Caco-2 (cell line): ENCODE measurements around the gene CCNJL. TPM values are rescaled to one million over a fixed set of nuclear protein-coding genes. Genes with fewer than 3 reads are reported as not detected.

Experiments
- BruUV-seq: library from RNA; stranded (reverse); fragments of 400-500 nt; replicated peaks from 2 replicates; lab custom pipeline; 2021; lab: Mats Ljungman, UMichigan
- CTCF ChIA-PET: fragments of 300-600 bp; sonication (Branson Sonifier 250); formaldehyde crosslinking; loops from one replicate; lab custom pipeline; 2022; ENCODE audit warnings: antibody characterized with exemption; lab: Charles Lee
- POLR2A ChIA-PET: fragments of 300-600 bp; sonication (Branson Sonifier 250); formaldehyde crosslinking; loops from one replicate; lab custom pipeline; 2022; ENCODE audit warnings: antibody characterized with exemption; lab: Charles Lee
- DNase-seq, 2 experiments: peaks; one replicate each; pipeline versions ENCODE4 v3.0.0 to v3.0.0-alpha.2; 2020 to 2022
- H3K27me3 ChIP-seq: replicated peaks from 2 replicates; pipeline ENCODE4 v1.6.0; 2011; ENCODE audit warnings: low read length; ENCODE audit not compliant: control insufficient read depth, insufficient read depth
- H3K36me3 ChIP-seq: 2 replicates; pipeline ENCODE4 v1.5.1; 2011; ENCODE audit warnings: low read length; ENCODE audit not compliant: control insufficient read depth, insufficient read depth
- H3K4me1 ChIP-seq: fragments of 250-450 bp; sonication (Bioruptor Pico); 2 replicates; pipeline ENCODE4 v1.5.1; 2020; ENCODE audit warnings: mild to moderate bottlenecking
- H3K4me3 ChIP-seq: 2 replicates; pipeline ENCODE4 v1.5.1; 2011; ENCODE audit warnings: low read depth, mild to moderate bottlenecking, control low read depth, low read length
- H3K9me3 ChIP-seq: fragments of 250-450 bp; sonication (Bioruptor Pico); 2 replicates; pipeline ENCODE4 v1.5.1; 2020; ENCODE audit warnings: mild to moderate bottlenecking, moderate library complexity
- H3K27ac Mint-ChIP-seq: one replicate; pipeline ENCODE4 v1.8.0; 2022; ENCODE audit warnings: mixed read lengths; ENCODE audit not compliant: unreplicated experiment
- H3K27me3 Mint-ChIP-seq: one replicate; pipeline ENCODE4 v1.8.0; 2022; ENCODE audit warnings: mixed read lengths; ENCODE audit not compliant: insufficient read depth, unreplicated experiment
- H3K36me3 Mint-ChIP-seq: one replicate; pipeline ENCODE4 v1.8.0; 2022; ENCODE audit warnings: mild to moderate bottlenecking, mixed read lengths; ENCODE audit not compliant: insufficient read depth, unreplicated experiment
- H3K4me1 Mint-ChIP-seq: one replicate; pipeline ENCODE4 v1.8.0; 2022; ENCODE audit warnings: low read depth, mixed read lengths; ENCODE audit not compliant: unreplicated experiment
- H3K4me3 Mint-ChIP-seq: one replicate; pipeline ENCODE4 v1.8.0; 2022; ENCODE audit warnings: mild to moderate bottlenecking, moderate library complexity, mixed read lengths; ENCODE audit not compliant: unreplicated experiment
- H3K9me3 Mint-ChIP-seq: one replicate; pipeline ENCODE4 v1.8.0; 2022; ENCODE audit warnings: mixed read lengths; ENCODE audit not compliant: unreplicated experiment
- intact Hi-C: fragments of 100-400 bp; cut with micrococcal nuclease; formaldehyde crosslinking; loops from one replicate; pipeline ENCODE4 v1.10.0; 2022; ENCODE audit not compliant: unreplicated experiment
- total RNA-seq: library from RNA; stranded (reverse); gene quantifications from 2 replicates; pipeline ENCODE4 v1.2.3, GENCODE V29; 2022
- TF ChIP-seq, protein P1 (sequence below), 2 experiments: fragments of 200-600 bp in 1 of 2; IDR thresholded peaks; 1 replicate in 1 of 2; 2 replicates in 1 of 2; pipeline versions ENCODE4 v1.5.1 to v1.8.0; 2011 to 2022; ENCODE audit warnings: antibody characterized with exemption in 1 of 2, control low read depth in 1 of 2, inconsistent platforms in 1 of 2, low read depth in 1 of 2, low read length in 1 of 2, mild to moderate bottlenecking in 1 of 2, moderate library complexity in 1 of 2; ENCODE audit not compliant: insufficient read depth in 1 of 2, severe bottlenecking in 1 of 2, unreplicated experiment in 1 of 2

CCNJL gene
- total RNA-seq, 1 experiment from 2014 or later = 17.4 TPM

DNA sequence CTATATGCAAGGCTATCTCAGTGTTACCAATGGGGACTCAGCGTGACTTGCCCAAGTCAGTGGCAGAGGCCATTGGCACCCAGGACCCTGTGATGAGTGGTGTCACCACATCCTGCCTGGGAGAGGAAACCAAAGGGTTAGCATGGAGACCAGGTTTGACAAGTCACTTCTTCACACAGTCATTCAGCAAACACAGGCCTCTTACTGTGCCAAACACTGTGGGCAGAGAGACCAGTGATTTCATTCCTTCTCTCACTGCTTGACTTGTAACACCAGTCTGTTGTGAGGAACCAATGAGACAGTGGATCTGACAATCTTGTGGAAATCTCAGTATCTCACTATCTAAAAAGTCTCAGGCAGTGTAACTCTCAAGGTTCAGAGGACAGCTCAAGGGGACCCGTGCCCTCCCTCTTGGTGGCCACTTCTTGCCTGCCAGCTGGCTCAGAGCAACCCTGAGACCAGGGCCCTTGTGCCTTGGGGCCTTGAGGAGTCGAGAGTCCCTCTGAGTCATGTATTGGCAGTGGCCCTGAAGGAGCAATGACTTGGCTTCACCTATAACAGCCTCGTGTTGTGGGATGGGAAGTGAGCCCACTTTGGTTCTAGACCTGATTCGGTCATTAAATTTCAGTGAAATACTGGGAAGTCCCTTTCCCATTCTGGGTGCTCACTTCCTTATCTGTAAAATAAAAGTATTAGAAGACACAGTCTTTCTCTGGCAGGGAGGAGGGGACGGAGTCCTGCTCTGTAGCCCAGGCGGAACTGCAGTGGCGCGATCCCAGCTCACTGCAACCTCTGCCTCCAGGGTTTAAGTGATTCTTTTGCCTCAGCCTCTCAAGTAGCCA lies 81.5 kb downstream of the CCNJL start:
- no peaks in the 10 kb centered on the region for H3K4me1 Mint-ChIP-seq
- ChIA-PET CTCF (interaction anchor here (1.0 kb wide), 1 partner anchor 26 kb away, joined by 5 read pairs; no protein-coding TSS in a partner anchor), POLR2A (no interaction called here)
- Histone ChIP-seq H3K4me1 (no peaks in the 10 kb centered on the region), H3K36me3 (no peaks in the 10 kb centered on the region), H3K4me3 (no peak overlapping the region), H3K9me3 (peaks cover 3% of the 10 kb centered on the region; the same call in 1 of the 2 replicates), H3K27me3 (no peaks in the 10 kb centered on the region)
- no peaks in the 10 kb centered on the region for H3K9me3 Mint-ChIP-seq
- DNase-seq = no peak
- H3K27me3 Mint-ChIP-seq = no peaks in the 10 kb centered on the region
- intact Hi-C loops = no loop called here
- no TSS peak for BruUV-seq
- TF ChIP-seq, protein P1, sequence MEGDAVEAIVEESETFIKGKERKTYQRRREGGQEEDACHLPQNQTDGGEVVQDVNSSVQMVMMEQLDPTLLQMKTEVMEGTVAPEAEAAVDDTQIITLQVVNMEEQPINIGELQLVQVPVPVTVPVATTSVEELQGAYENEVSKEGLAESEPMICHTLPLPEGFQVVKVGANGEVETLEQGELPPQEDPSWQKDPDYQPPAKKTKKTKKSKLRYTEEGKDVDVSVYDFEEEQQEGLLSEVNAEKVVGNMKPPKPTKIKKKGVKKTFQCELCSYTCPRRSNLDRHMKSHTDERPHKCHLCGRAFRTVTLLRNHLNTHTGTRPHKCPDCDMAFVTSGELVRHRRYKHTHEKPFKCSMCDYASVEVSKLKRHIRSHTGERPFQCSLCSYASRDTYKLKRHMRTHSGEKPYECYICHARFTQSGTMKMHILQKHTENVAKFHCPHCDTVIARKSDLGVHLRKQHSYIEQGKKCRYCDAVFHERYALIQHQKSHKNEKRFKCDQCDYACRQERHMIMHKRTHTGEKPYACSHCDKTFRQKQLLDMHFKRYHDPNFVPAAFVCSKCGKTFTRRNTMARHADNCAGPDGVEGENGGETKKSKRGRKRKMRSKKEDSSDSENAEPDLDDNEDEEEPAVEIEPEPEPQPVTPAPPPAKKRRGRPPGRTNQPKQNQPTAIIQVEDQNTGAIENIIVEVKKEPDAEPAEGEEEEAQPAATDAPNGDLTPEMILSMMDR (IDR thresholded peaks at IDR 0.05; ENCODE audit: insufficient read depth in 1 of 2, low read depth in 1 of 2, low read length in 1 of 2, severe bottlenecking in 1 of 2, unreplicated experiment in 1 of 2) = no peak
- H3K4me3 Mint-ChIP-seq = no peak overlapping the region
- no peak overlapping the region for H3K27ac Mint-ChIP-seq
- no peaks in the 10 kb centered on the region for H3K36me3 Mint-ChIP-seq

DNA sequence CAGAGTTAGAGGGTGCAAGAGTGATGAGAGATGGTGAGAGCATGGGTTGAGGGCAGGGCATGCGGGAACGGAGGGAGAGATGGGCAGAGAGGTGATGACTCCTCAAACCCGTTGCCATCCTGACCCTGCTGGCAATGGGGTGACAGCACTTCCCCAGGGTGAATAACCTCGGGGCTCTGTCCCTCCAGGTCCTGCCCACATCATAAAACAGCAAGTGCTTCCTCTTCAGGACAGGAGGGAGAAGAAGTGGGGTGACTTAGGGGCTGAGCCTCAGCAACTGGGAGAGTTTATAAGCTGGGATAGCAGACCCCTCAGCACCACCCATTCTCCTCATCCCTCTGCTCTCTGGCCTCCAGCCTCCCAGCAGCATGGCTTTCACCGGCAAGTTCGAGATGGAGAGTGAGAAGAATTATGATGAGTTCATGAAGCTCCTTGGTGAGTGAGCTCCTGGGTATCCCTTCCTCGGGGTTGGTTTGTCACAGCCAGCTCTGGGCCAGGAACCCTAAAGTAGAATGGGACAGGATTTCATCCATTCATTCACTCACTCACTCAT lies 83.1 kb downstream of the CCNJL start, which contains the start of gene FABP6:
Gene FABP6 (plus strand): TSS at position 317 of the 553 bp plus-strand sequence. CDS start 52 bp downstream, at position 369.
- H3K36me3 Mint-ChIP-seq = no peaks in the 10 kb centered on the region
- H3K9me3 ChIP-seq = 0 out of 2 replicates have a peak, but pooled peaks cover 3% of the 10 kb centered on the region
- H3K9me3 Mint-ChIP-seq = no peaks in the 10 kb centered on the region
- TF ChIP-seq, protein P1 (IDR thresholded peaks at IDR 0.05; ENCODE audit: insufficient read depth in 1 of 2, low read depth in 1 of 2, low read length in 1 of 2, severe bottlenecking in 1 of 2, unreplicated experiment in 1 of 2) = no peak
- H3K27ac Mint-ChIP-seq = no peak within 1 kb of the TSS
- H3K4me3 ChIP-seq = no peak within 1 kb of the TSS
- H3K4me1 ChIP-seq = no peaks in the 10 kb centered on the region
- H3K4me3 Mint-ChIP-seq = no peak within 1 kb of the TSS
- no peaks in the 10 kb centered on the region for H3K36me3 ChIP-seq
- DNase-seq = no peak
- POLR2A ChIA-PET = no interaction called here
- BruUV-seq = no TSS peak
- no peaks in the 10 kb centered on the region for H3K4me1 Mint-ChIP-seq
- no peaks in the 10 kb centered on the region for H3K27me3 ChIP-seq
- no peaks in the 10 kb centered on the region for H3K27me3 Mint-ChIP-seq
- CTCF ChIA-PET = no interaction called here
- intact Hi-C loops = no loop called here

DNA sequence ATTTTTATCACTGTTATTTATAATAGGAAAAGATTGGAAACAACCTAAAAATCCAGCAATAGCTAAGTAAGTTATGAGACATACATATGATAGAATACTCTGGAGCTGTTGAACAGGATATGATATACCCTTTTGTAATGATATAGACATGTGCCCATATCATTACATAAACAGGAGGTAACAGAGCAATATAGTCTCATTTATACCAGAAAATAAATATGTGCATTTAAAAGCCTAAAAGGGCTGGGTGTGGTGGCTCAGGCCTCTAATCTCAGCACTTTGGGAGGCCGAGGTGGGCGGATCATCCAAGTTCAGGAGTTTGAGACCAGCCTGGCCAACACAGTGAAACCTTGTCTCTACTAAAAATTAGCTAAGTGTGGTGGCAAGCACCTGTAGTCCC lies 85.4 kb downstream of the CCNJL start:
- TF ChIP-seq, protein P1 (IDR thresholded peaks at IDR 0.05; ENCODE audit: insufficient read depth in 1 of 2, low read depth in 1 of 2, low read length in 1 of 2, severe bottlenecking in 1 of 2, unreplicated experiment in 1 of 2) = no peak
- H3K4me3 ChIP-seq = no peak overlapping the region
- ChIA-PET POLR2A (no interaction called here), CTCF (no interaction called here)
- no peaks in the 10 kb centered on the region for H3K36me3 ChIP-seq
- Mint-ChIP-seq H3K9me3 (no peaks in the 10 kb centered on the region), H3K36me3 (no peaks in the 10 kb centered on the region), H3K4me1 (no peaks in the 10 kb centered on the region), H3K27ac (no peak overlapping the region), H3K4me3 (no peak overlapping the region), H3K27me3 (no peaks in the 10 kb centered on the region)
- H3K27me3 ChIP-seq = no peaks in the 10 kb centered on the region
- H3K9me3 ChIP-seq = no peaks in the 10 kb centered on the region
- BruUV-seq = no TSS peak
- no peaks in the 10 kb centered on the region for H3K4me1 ChIP-seq
- intact Hi-C loops = no loop called here
- DNase-seq = no peak
